GM12878 (cell line): ENCODE data around the gene PROCA1. TPM values are rescaled to one million over a fixed set of nuclear protein-coding genes. Genes with fewer than 3 reads are reported as not detected.

Source experiments
- CBX5 ChIP-seq: sonication (generic); IDR thresholded peaks from 2 replicates; pipeline ENCODE4 v1.6.1; 2016; ENCODE audit warnings: low read depth, moderate library complexity, mild to moderate bottlenecking, inconsistent platforms
- IRF5 ChIP-seq: fragments of 450-650 bp; IDR thresholded peaks from 2 replicates; pipeline ENCODE4 v1.6.1; 2017; ENCODE audit warnings: borderline replicate concordance
- KAT2A ChIP-seq: conservative IDR thresholded peaks from 2 replicates; pipeline ENCODE4 v1.6.1; 2011; ENCODE audit warnings: low read depth, low read length; ENCODE audit not compliant: control insufficient read depth
- NKRF ChIP-seq: fragments of 450-650 bp; conservative IDR thresholded peaks from 2 replicates; pipeline ENCODE4 v1.6.1; 2017; ENCODE audit warnings: mild to moderate bottlenecking, moderate library complexity
- RELA ChIP-seq: fragments of 450-650 bp; IDR thresholded peaks from 2 replicates; pipeline ENCODE4 v1.8.0; 2014; ENCODE audit warnings: borderline replicate concordance; ENCODE audit not compliant: partially characterized antibody
- RFX5 ChIP-seq: IDR thresholded peaks from 2 replicates; pipeline ENCODE4 v1.6.1; 2011; ENCODE audit warnings: low read depth, low read length, improper control_type of control experiment
- RUNX3 ChIP-seq: IDR thresholded peaks from 2 replicates; pipeline ENCODE4 v1.6.1; 2012; ENCODE audit warnings: low read length, inconsistent platforms
- SMAD5 ChIP-seq: IDR thresholded peaks from 2 replicates; pipeline ENCODE4 v1.6.1; 2016; ENCODE audit warnings: antibody characterized with exemption, low read depth
- SUZ12 ChIP-seq: fragments of 200-600 bp; sonication (generic); IDR thresholded peaks from one replicate; pipeline ENCODE4 v1.6.1; 2018; ENCODE audit warnings: antibody characterized with exemption, mild to moderate bottlenecking; ENCODE audit not compliant: unreplicated experiment
- TCF12 ChIP-seq: IDR thresholded peaks from 2 replicates; pipeline ENCODE4 v1.6.1; 2011; ENCODE audit warnings: low read depth, mild to moderate bottlenecking, low read length
- WRNIP1 ChIP-seq: IDR thresholded peaks from 2 replicates; pipeline ENCODE4 v1.6.1; 2011; ENCODE audit warnings: low read depth, low read length, improper control_type of control experiment, borderline replicate concordance
- polyA plus RNA-seq, 11 experiments: library from polyadenylated mRNA; depleted of rRNA in 4 of 11; unstranded in 6 of 11; stranded (reverse) in 5 of 11; fragments of >200 nt; fragmentation: Nextera tagmentation in 4 of 11; fragmentation: Illumina TruSeq in 1 of 11; extraction: Ambion mirVana in 4 of 11; extraction: Trizol in 1 of 11; gene quantifications; 1 replicate in 1 of 11; 2 replicates in 10 of 11; pipeline versions ENCODE4 v1.2.1 to v1.2.3, GENCODE V29; 2011 to 2016; ENCODE audit warnings: inconsistent platforms in 2 of 11, missing spikeins in 2 of 11, low read depth in 1 of 11
- total RNA-seq, 4 experiments: library from RNA; depleted of rRNA in 3 of 4; stranded (reverse); fragments of >200 nt in 3 of 4; fragmentation: Illumina TruSeq in 1 of 4; extraction: Trizol in 1 of 4; gene quantifications; 2 replicates each; pipeline versions ENCODE4 v1.2.1 to v1.2.3, GENCODE V29; 2013 to 2021

PROCA1 gene
- total and polyA plus RNA-seq, 10 of the 15 experiments (the other 5 are each of a cell fraction or from before 2014, with no cell fraction given), result 0.35 to 4.8 (median 1.4) TPM

- TF ChIP-seq RELA (no peak), TCF12 (no peak), IRF5 (no peak), RFX5 (no peak), NKRF (0 out of 2 replicates have a peak, but pooled peaks have one; percentile 27), SUZ12 (no peak), CBX5 (no peak), KAT2A (no peak), RUNX3 (no peak), WRNIP1 (0 out of 2 replicates have a peak, but pooled peaks have one; percentile 17), SMAD5 (0 out of 2 replicates have a peak, but pooled peaks have one; percentile 25)
- TF ChIP-seq, all 136 proteins: peak for 12
These were observed 8.7 kb upstream of the PROCA1 start (continued) for GRCh38 chr17:28720247-28720996.
